Testis (tissue), 2 donors: ENCODE results near the gene TEAD1.

ENCODE experiments used
- CTCF ChIP-seq, 3 experiments: fragments of 450-650 bp in 2 of 3; fragments of 200-600 bp in 1 of 3; sonication (generic) in 1 of 3; IDR thresholded peaks; one replicate each; pipeline ENCODE4 v1.5.1; 2016 to 2019; ENCODE audit warnings: antibody characterized with exemption in 3 of 3, mild to moderate bottlenecking in 2 of 3, moderate library complexity in 1 of 3
- POLR2A ChIP-seq: fragments of 450-650 bp; IDR thresholded peaks from one replicate; pipeline ENCODE4 v1.6.1; 2017; ENCODE audit warnings: antibody characterized with exemption, mild to moderate bottlenecking, moderate library complexity

DNA sequence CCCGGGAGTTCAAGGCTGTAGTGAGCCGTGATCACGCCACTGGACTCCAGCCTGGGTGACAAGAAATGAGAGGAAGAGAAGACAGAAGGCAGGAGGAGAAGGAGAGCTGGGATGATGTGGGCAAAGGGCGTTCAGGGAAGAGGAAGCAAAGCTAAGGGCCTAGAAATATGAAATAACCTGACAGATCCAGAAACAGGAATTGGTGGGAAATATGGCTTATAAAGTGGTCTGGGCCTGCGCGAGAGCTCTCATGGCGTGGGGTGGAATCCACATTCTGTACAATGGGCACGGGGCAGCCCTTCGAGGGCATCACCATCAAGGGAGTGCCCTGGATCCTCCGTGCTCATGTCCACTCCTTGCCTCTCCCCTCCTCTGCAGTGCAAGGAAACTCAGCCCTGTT is 288.1 kb downstream of the TEAD1 start:
- no peak for TF ChIP-seq CTCF (IDR thresholded peaks at IDR 0.05)
- TF ChIP-seq POLR2A: no peak
